ENCODE data around the gene TMEM240. TPM values are rescaled to one million over a fixed set of nuclear protein-coding genes. Genes with fewer than 3 reads are reported as not detected.
"Not testable (repeated sequence)": the region's sequence is repeated elsewhere in the genome, so short reads cannot be mapped to it uniquely, and the experiment has no call there.

The TMEM240 gene
- polyA plus RNA-seq, 4 donors, result 4.4 to 9.2 (median 4.9) TPM

DNA sequence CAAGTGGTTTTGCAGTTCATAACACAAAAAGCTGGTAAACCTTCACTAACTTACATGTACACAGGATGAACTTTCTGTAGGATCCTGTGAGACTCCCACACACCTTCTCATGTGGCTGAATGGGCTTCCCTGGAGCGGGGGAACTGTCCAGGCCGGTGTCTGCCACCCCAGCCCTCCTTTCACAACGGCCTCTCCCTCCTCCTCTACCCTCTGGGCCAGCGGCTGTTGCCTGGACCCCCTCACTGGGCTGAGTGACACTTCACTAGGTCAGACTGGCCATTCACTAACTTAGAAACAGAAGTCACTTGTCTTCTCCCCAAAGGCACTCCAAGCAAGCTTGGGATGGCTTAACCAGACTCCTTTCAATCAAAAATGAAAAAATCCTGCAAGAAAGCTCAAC lies 18.2 kb upstream of the TMEM240 start:
- no peak for DNase-seq (ENCODE audit: low read depth in 4 of 4, low spot score in 3 of 4)

DNA sequence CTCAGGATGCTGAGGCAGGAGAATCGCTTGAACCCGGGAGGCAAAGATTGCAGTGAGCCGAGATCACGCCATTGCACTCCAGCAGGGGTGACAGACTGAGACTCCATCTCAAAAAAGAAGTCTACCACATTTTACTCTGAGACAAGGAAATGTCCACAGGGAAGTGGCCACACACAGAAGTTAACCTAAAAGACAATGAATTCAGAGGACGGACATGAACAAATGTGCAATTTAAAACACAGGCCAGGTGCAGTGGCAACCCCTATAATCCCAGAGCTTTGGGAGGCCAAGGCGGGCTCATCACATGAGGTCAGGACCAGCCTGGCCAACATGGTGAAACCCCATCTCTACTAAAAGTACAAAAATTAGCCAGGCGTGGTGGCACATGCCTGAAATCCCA lies 17.3 kb upstream of the TMEM240 start:
- not testable (repeated sequence) for DNase-seq (ENCODE audit: low read depth in 4 of 4, low spot score in 3 of 4)

DNA sequence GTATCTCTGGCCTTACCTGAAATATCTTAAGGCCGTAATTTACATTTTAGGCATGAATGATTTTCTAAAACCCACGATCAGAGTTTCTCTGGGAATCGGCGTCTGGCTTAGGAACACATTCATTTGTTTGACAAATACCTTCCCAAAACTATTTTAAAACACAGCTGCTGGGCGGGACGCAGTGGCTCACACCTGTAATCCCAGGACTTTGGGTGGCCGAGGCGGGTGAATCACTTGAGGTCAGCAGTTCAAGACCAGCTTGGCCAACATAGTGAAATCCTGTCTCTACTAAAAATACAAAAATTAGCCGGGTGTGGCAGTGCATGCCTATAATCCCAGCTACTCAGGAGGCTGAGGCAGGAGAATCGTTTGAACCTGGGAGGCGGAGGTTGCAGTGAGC lies 16.5 kb upstream of the TMEM240 start:
- DNase-seq (ENCODE audit: low read depth in 4 of 4, low spot score in 3 of 4), result not testable (repeated sequence)

GRCh38 chr1:1556505-1556904 lies 16.1 kb upstream of the TMEM240 start:
- DNase-seq (ENCODE audit: low read depth in 4 of 4, low spot score in 3 of 4), result no peak

DNA sequence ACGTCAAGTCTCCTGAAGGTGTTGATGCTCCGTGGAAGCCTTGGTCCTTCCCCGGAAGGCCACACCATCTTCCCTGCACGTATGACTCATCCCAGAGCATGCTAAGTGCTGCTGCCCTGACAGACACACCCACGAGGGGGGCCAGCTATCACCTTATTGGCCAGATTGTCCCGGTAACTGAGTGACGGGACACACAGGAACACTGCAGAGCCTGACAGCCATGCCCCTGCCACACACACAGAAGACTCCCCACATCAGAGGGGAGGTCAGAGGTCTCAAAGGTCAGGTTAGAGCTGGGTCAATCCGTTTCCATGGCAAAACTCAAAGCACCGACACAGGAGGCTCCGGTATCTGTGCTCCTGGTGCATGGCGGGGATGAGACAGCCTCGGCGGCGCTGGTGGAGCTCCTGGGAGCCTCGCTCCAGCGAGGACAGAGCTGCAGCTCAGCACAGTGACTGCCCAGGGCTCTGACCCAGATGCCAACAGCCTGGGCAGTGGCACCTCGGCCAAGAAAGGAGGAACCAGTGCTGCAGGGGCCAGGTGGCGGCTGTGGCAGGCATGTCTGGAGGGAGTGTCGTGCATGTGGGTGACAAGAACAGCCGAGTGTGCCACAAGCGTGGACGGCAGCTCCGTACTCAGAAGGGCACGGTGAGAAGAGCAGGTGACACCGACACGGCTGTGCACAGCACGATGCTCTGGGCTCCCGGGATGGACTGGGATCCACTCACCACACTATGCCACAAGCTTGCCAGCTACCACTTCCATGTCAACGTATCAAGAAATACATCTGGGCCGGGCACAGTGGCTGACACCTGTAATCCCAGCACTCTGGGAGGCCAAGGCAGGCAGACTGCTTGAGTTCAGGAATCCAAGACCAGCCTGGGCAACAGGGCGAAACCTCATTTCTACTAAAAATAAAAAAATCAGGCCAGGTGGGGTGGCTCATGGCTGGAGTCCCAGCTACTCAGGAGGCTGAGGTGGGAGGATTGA lies 14.8 kb upstream of the TMEM240 start:
- no peak for DNase-seq (ENCODE audit: low read depth in 4 of 4, low spot score in 3 of 4)

GRCh38 chr1:1554550-1554925 lies 14.1 kb upstream of the TMEM240 start:
- no peak for DNase-seq (ENCODE audit: low read depth in 4 of 4, low spot score in 3 of 4)

- no peak for DNase-seq (ENCODE audit: low read depth in 4 of 4, low spot score in 3 of 4)
These were observed 13.5 kb upstream of the TMEM240 start for GRCh38 chr1:1553821-1554494.

DNA sequence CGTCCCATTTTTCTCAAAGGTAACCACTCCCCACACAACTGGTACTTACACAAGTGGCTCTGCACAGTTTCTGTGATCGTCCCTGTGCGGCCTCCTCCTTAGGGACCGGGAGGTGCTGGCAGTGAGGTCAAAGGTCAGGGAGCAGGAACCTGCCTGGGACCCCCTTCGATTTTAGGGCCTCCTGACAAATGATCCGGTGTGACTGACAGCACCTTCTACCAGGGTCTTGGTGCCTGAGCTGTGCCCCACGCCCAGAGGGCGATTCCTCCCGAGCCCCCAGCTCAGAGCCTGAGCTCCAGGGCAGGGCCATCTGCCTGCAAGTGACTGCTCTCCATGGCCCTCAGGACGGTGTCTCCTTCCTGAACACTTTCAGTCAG lies 11.8 kb upstream of the TMEM240 start:
- no peak for DNase-seq (ENCODE audit: low read depth in 4 of 4, low spot score in 3 of 4)

DNA sequence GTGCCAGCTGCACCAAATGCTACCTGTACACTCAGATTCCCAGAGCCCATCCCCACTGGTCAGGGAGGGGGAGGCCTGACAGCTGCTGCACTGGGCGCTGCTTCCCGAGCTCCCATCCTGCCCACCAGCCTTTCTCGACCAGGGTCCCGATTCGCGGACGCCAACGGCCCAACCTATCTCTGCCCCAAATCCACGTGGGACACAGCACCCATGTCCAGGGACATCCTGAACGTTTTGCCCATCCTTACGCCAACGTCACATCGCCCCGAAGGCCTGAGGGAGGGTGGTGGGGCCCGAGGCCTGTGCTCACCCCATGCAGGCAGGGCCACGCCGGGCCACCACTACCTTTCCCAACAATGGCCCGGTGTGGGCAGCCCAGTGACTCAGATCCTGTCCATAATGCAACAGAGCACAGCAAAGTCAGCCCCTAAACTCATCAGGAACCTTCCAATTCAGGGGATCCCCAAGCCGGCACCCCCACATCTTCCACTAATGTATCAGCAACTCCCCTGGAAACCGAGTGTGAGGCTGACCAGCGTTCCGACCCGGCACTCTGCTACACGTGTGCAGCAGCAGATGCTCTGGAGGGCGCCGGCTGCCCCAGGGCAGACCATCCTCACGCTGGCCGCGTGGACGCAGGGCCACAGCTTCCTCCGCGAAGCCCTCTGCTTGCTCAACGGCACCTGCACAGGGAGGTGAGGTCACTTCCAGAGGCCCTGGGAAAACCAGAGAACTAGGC lies 11.3 kb upstream of the TMEM240 start:
- DNase-seq (ENCODE audit: low read depth in 4 of 4, low spot score in 3 of 4), result no peak

- no peak for DNase-seq (ENCODE audit: low read depth in 4 of 4, low spot score in 3 of 4)
These were observed 10.4 kb upstream of the TMEM240 start for GRCh38 chr1:1550591-1551432.

DNA sequence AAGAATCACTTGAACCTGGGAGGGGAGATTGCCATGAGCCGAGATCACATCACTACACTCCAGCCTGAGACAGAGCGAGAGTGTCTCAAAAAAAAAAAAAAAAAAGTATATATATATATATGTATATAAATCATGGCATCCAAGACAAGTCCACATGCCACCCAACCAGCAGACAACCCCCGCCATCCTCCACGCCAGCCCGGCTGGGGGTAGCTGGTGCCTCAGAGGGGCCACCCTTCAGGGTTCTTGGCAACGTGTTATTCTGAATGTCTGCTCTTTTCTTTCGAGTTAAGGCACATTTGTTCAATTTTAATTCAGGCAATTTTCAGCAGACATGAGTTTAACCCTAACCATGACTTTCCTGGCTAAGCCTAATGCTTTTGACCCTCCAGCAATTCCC lies 9.7 kb upstream of the TMEM240 start:
- DNase-seq (ENCODE audit: low read depth in 4 of 4, low spot score in 3 of 4), result no peak

DNA sequence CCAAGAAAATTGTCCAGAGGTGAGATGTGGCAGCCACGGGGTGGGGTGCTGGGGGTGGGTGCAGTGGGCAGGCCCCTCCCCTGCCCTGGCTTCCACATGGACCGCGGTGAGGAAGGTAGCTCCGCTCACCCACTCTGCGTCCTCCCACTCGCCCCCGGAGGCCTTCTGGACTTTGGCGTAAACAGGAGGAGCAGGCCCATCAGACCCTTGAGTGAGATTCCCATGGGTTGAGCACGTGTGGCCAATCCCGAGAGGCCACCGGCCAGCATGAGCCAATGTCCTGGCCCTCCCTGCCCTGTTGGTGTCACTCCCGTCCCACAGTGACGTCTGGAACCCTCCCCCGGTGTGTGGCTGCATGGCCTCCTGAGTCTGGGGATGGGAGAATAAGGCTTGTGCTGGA lies 8.2 kb upstream of the TMEM240 start:
- no peak for DNase-seq (ENCODE audit: low read depth in 4 of 4, low spot score in 3 of 4)

DNA sequence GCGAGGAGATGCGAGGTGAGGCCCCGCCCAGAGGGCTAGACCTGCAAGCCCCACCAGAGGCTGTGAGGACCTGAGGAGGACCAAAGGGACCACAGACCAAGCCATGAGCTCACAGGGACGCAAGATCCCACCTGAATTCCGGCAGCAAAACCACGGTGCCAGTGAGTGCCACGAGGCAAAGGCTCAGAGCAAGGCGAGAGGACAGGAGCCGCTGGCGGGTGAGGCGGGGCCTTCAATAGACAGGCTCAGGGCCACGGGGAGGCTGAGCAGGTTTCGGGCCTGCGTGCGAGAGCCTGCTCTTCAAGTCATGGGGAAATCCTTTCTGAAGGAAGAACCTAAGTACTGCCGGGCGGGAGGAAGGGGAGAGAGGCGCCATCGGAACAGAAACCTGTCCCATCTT lies 7.1 kb upstream of the TMEM240 start:
- DNase-seq (ENCODE audit: low read depth in 4 of 4, low spot score in 3 of 4), result no peak

DNA sequence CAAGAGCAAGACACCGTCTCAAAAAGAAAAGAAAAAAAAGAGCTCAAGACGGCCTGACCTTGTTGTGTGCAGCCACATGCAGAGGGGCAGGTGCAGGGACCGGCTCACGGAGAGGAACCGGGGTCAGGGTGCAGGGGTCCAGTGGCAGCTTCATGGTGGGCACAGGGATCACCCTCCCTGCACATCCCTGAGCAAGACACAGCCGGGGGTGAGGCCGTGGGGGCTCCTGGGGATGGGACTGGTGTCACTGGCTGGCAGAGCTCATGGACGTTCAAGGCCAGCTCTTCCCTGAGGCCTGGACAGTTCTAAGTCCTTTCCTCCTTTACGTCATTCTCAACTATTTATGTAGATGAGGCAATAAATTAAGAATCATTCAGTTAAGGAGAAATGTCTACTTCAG lies 6.6 kb upstream of the TMEM240 start:
- DNase-seq (ENCODE audit: low read depth in 4 of 4, low spot score in 3 of 4), result no peak

DNA sequence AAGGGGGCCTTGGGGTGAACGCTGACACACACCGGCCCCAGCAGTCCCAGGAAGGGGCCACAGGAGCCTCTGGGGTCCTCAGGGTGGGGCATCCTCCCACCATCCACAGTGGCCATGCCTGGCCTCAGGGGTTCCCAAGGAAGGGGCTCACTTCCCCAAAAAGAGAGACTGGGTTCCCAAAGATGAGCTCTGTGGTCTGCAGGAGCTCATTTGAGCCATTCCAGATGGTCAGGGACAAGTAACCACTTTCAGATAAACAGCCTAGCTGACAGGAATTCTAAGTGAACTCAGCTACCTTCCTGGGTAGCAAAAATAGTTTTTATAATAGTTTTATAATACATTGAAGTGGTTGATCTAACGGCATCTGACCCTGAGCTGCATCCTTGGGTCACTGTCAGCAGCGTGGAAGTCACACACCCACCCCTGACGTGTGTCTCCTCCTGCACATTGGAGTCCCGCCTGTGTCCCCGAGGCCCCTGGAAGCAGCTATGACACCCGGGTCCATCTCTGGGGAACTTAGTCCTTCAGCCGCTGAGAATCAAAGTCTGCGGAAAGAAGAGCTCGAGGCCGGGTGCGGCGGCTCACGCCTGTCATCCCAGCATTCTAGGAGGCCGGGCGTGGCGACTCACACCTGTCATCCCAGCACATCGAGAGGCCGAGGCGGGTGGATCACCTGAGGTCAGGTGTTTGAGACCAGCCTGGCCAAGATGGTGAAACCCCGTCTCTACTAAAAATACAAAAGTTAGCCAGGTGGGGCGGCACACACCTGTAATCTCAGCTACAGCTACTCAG lies 5.7 kb upstream of the TMEM240 start:
- no peak for DNase-seq (ENCODE audit: low read depth in 4 of 4, low spot score in 3 of 4)

DNA sequence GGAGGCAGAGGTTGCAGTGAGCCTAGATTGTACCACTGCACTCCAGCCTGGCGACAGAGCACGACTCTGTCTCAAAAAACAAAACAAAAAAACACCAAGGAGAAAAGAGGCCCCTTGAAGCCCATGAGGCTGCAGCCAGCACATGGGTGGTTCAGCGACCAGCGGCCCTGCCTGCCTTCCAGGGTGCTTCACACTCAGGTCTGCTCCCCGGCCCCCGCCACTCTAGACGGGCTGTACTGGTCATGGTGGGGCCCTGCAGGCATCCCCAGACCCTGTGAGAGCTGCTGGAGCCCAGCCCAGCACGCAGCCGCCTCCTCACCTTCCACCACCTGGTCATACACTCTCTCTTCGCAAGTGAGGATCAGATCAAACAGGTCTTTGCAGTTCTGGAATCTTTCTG lies 4.1 kb upstream of the TMEM240 start:
- no peak for DNase-seq (ENCODE audit: low read depth in 4 of 4, low spot score in 3 of 4)

DNA sequence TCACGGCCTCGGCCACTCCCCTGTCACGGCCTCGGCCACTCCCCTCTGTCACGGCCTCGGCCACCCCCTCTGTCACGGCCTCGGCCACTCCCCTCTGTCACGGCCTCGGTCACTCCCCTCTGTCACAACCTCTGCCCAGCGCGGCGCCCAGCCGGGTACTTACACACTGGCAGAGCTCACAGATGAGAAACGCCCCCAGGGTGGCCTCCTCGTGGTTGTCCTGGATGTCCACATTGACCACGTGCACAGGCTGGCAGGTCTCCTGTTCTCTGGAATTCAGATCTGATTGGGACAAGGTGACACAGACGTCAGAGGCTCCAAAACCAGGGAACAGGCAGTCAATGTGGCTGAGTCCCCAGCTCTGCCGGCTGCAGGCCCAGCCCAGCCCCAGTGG lies 3.3 kb upstream of the TMEM240 start:
- no peak for DNase-seq (ENCODE audit: low read depth in 4 of 4, low spot score in 3 of 4)

- no peak for DNase-seq (ENCODE audit: low read depth in 4 of 4, low spot score in 3 of 4)
These were observed 2.6 kb upstream of the TMEM240 start for GRCh38 chr1:1542766-1543705.
